HepG2 (cell line): ENCODE measurements around the gene TMEM198. TPM values are rescaled to one million over a fixed set of nuclear protein-coding genes. Genes with fewer than 3 reads are reported as not detected.
A peak's percentile ranks its signal among the peaks of the same experiment; 100 is the strongest.

Experiments used
- DR1 ChIP-seq: sonication (generic); formaldehyde crosslinking; IDR thresholded peaks from 2 replicates; pipeline ENCODE4 v1.8.0; 2021; ENCODE audit warnings: mild to moderate bottlenecking, missing genetic modification reagents, inconsistent platforms
- FOXK2 ChIP-seq: fragments of 450-650 bp; IDR thresholded peaks from 2 replicates; pipeline ENCODE4 v1.6.1; 2016
- IKZF4 ChIP-seq: sonication (generic); formaldehyde crosslinking; IDR thresholded peaks from 2 replicates; pipeline ENCODE4 v1.5.1; 2020; ENCODE audit warnings: borderline replicate concordance, mild to moderate bottlenecking, low read depth, missing genetic modification reagents; ENCODE audit errors: not compliant biosample characterization
- KLF12 ChIP-seq: sonication (generic); formaldehyde crosslinking; IDR thresholded peaks from 2 replicates; pipeline ENCODE4 v1.4.0; 2020; ENCODE audit warnings: missing genetic modification reagents, borderline replicate concordance
- MTA3 ChIP-seq: sonication (generic); formaldehyde crosslinking; IDR thresholded peaks from 2 replicates; pipeline ENCODE4 v1.4.0; 2020; ENCODE audit warnings: missing genetic modification reagents
- SMARCE1 ChIP-seq: fragments of 450-650 bp; IDR thresholded peaks from 2 replicates; pipeline ENCODE4 v1.6.1; 2017; ENCODE audit warnings: borderline replicate concordance
- SNAI1 ChIP-seq: sonication (generic); formaldehyde crosslinking; IDR thresholded peaks from 2 replicates; pipeline ENCODE4 v1.5.0; 2020; ENCODE audit warnings: mild to moderate bottlenecking, missing genetic modification reagents, borderline replicate concordance
- SOX13 ChIP-seq, 3 experiments: fragments of 450-650 bp in 1 of 3; sonication (generic) in 1 of 3; formaldehyde crosslinking in 1 of 3; IDR thresholded peaks in 2 of 3; conservative IDR thresholded peaks in 1 of 3; 2 replicates each; pipeline versions ENCODE4 v1.5.0 to v1.6.1; 2016 to 2020; ENCODE audit warnings: antibody characterized with exemption in 1 of 3, mild to moderate bottlenecking in 1 of 3, missing compliant biosample characterization in 1 of 3, missing genetic modification reagents in 1 of 3, moderate library complexity in 1 of 3
- SP4 ChIP-seq: sonication (generic); formaldehyde crosslinking; IDR thresholded peaks from 2 replicates; pipeline ENCODE4 v1.8.1; 2023; ENCODE audit warnings: mild to moderate bottlenecking, missing genetic modification reagents
- SRSF4 ChIP-seq: fragments of 200-400 bp; formaldehyde crosslinking; IDR thresholded peaks from one replicate; pipeline ENCODE4 v1.6.1; 2018; ENCODE audit warnings: mild to moderate bottlenecking, low read depth, low read length, moderate library complexity; ENCODE audit not compliant: poor library complexity, severe bottlenecking
- TCF7 ChIP-seq: sonication (generic); IDR thresholded peaks from 2 replicates; pipeline ENCODE4 v1.6.1; 2016; ENCODE audit warnings: antibody characterized with exemption, low read depth
- ZFX ChIP-seq: sonication (generic); formaldehyde crosslinking; IDR thresholded peaks from 2 replicates; pipeline ENCODE4 v1.4.0; 2020; ENCODE audit warnings: mild to moderate bottlenecking, low read depth, missing genetic modification reagents, moderate library complexity
- ZMYM2 ChIP-seq: sonication (generic); formaldehyde crosslinking; IDR thresholded peaks from 2 replicates; pipeline ENCODE4 v1.8.0; 2022; ENCODE audit warnings: mild to moderate bottlenecking, missing genetic modification reagents
- ZNF274 ChIP-seq: sonication (generic); formaldehyde crosslinking; IDR thresholded peaks from 2 replicates; pipeline ENCODE4 v1.5.1; 2020; ENCODE audit warnings: mild to moderate bottlenecking, missing genetic modification reagents
- ZNF354B ChIP-seq: sonication (generic); formaldehyde crosslinking; IDR thresholded peaks from 2 replicates; pipeline ENCODE4 v1.8.0; 2022; ENCODE audit warnings: mild to moderate bottlenecking, missing genetic modification reagents
- ZNF557 ChIP-seq: sonication (generic); formaldehyde crosslinking; IDR thresholded peaks from 2 replicates; pipeline ENCODE4 v1.4.0; 2020; ENCODE audit warnings: missing genetic modification reagents
- ZNF678 ChIP-seq: sonication (generic); formaldehyde crosslinking; IDR thresholded peaks from 2 replicates; pipeline ENCODE4 v1.4.0; 2020; ENCODE audit warnings: mild to moderate bottlenecking, missing genetic modification reagents
- ZNF790 ChIP-seq: sonication (generic); formaldehyde crosslinking; IDR thresholded peaks from 2 replicates; pipeline ENCODE4 v1.8.0; 2022; ENCODE audit warnings: missing genetic modification reagents, mild to moderate bottlenecking, borderline replicate concordance
- polyA plus RNA-seq, 8 experiments: library from polyadenylated mRNA; depleted of rRNA in 3 of 8; stranded (reverse) in 7 of 8; unstranded in 1 of 8; fragments of >200 nt; fragmentation: Illumina TruSeq in 4 of 8; extraction: Trizol in 4 of 8; gene quantifications; 2 replicates each; pipeline versions ENCODE4 v1.2.1 to v1.2.3, GENCODE V29; 2011 to 2016; ENCODE audit warnings: low read depth in 4 of 8, missing spikeins in 1 of 8, mixed read lengths in 1 of 8; ENCODE audit not compliant: insufficient read depth in 1 of 8
- total RNA-seq, 5 experiments: library from RNA; depleted of rRNA; stranded (reverse); fragments of >200 nt; fragmentation: Illumina TruSeq; extraction: Trizol; gene quantifications; 2 replicates each; pipeline ENCODE4 v1.2.3, GENCODE V29; 2016; ENCODE audit warnings: low read depth in 1 of 5
- TF ChIP-seq, protein P1 (sequence below): sonication (generic); formaldehyde crosslinking; IDR thresholded peaks from 2 replicates; pipeline ENCODE4 v1.4.0; 2020; ENCODE audit warnings: missing genetic modification reagents
- TF ChIP-seq, protein P2 (sequence below): sonication (generic); formaldehyde crosslinking; IDR thresholded peaks from 2 replicates; pipeline ENCODE4 v1.4.0; 2020; ENCODE audit warnings: missing genetic modification reagents, low read depth, mild to moderate bottlenecking, borderline replicate concordance
- TF ChIP-seq, protein P3 (sequence below): sonication (generic); formaldehyde crosslinking; IDR thresholded peaks from 2 replicates; pipeline ENCODE4 v1.4.0; 2020; ENCODE audit warnings: missing genetic modification reagents, borderline replicate concordance

The TMEM198 gene
- total and polyA plus RNA-seq, 2 of the 13 experiments (the other 11 are each of a cell fraction or from before 2014, with no cell fraction given): 17.3 to 23.5 TPM

DNA sequence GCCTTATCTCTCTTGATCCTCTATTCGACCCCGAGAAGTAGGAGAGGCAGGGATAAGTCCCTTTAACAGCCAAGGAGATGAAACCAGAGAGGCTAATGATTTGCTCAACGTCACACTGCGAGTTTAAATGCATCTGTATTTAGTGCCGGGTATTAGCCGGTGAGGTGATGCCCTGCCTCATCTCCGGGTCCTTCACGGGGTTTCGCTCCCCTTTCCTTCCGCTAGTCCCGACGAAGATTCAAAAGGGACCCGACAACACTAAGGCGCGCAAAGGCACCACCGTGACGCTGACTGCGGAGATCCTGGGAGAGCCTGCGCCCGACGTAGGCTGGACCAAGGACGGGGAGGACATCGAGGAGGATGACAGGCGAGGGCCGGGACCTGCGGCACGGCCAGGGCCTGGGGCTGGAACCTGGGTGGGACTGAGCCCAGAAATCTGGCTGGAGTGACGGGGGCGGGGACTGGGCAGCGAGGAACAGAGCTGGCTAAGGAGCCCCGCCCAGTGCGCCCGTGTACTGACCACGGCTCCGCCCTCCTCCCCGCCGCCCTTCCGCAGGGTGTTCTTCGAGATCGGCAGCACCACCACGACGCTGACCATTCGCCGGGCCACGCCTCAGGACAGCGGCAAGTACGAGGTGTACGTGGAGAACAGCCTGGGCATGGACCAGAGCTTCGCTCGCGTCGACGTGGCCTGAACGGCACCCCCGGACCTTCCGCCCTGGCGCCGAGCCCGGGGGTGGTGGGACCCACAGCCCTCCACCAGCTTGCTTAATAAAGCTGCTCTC is 46.1 kb upstream of the TMEM198 start (continued):
- TF ChIP-seq, protein P1, sequence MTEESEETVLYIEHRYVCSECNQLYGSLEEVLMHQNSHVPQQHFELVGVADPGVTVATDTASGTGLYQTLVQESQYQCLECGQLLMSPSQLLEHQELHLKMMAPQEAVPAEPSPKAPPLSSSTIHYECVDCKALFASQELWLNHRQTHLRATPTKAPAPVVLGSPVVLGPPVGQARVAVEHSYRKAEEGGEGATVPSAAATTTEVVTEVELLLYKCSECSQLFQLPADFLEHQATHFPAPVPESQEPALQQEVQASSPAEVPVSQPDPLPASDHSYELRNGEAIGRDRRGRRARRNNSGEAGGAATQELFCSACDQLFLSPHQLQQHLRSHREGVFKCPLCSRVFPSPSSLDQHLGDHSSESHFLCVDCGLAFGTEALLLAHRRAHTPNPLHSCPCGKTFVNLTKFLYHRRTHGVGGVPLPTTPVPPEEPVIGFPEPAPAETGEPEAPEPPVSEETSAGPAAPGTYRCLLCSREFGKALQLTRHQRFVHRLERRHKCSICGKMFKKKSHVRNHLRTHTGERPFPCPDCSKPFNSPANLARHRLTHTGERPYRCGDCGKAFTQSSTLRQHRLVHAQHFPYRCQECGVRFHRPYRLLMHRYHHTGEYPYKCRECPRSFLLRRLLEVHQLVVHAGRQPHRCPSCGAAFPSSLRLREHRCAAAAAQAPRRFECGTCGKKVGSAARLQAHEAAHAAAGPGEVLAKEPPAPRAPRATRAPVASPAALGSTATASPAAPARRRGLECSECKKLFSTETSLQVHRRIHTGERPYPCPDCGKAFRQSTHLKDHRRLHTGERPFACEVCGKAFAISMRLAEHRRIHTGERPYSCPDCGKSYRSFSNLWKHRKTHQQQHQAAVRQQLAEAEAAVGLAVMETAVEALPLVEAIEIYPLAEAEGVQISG (CRISPR knock-in tag): no peak
- TF ChIP-seq ZNF274 (CRISPR knock-in tag) (no peak), SNAI1 (CRISPR knock-in tag) (no peak), KLF12 (CRISPR knock-in tag) (no peak), IKZF4 (CRISPR knock-in tag) (peak; percentile 67), TCF7 (no peak), DR1 (CRISPR knock-in tag) (no peak), MTA3 (CRISPR knock-in tag) (no peak), ZMYM2 (peak; percentile 95), SMARCE1 (no peak), ZNF790 (CRISPR knock-in tag) (no peak; the same call in 1 of the 2 replicates), SP4 (CRISPR knock-in tag) (no peak; the same call in 1 of the 2 replicates), ZNF557 (CRISPR knock-in tag) (no peak), ZNF678 (CRISPR knock-in tag) (no peak), ZFX (no peak), FOXK2 (no peak), ZNF354B (CRISPR knock-in tag) (no peak), SRSF4 (no peak), SOX13 (IDR thresholded peaks at IDR 0.05) (no peak), SOX13 (CRISPR knock-in tag; conservative IDR thresholded peaks at IDR 0.05 in 1 of 2, IDR thresholded peaks at IDR 0.05 in 1 of 2) (peak in 1 of 2 experiments; percentile 19; a peak in 1 of 4 replicates)
- TF ChIP-seq, protein P2, sequence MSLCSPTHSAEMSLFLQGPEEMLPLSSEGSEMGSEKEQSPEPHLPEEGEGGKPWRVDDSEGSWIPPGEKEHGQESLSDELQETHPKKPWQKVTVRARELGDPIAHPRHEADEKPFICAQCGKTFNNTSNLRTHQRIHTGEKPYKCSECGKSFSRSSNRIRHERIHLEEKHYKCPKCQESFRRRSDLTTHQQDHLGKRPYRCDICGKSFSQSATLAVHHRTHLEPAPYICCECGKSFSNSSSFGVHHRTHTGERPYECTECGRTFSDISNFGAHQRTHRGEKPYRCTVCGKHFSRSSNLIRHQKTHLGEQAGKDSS (CRISPR knock-in tag): peak; percentile 48; the same call in 1 of the 2 replicates
- TF ChIP-seq, protein P3, sequence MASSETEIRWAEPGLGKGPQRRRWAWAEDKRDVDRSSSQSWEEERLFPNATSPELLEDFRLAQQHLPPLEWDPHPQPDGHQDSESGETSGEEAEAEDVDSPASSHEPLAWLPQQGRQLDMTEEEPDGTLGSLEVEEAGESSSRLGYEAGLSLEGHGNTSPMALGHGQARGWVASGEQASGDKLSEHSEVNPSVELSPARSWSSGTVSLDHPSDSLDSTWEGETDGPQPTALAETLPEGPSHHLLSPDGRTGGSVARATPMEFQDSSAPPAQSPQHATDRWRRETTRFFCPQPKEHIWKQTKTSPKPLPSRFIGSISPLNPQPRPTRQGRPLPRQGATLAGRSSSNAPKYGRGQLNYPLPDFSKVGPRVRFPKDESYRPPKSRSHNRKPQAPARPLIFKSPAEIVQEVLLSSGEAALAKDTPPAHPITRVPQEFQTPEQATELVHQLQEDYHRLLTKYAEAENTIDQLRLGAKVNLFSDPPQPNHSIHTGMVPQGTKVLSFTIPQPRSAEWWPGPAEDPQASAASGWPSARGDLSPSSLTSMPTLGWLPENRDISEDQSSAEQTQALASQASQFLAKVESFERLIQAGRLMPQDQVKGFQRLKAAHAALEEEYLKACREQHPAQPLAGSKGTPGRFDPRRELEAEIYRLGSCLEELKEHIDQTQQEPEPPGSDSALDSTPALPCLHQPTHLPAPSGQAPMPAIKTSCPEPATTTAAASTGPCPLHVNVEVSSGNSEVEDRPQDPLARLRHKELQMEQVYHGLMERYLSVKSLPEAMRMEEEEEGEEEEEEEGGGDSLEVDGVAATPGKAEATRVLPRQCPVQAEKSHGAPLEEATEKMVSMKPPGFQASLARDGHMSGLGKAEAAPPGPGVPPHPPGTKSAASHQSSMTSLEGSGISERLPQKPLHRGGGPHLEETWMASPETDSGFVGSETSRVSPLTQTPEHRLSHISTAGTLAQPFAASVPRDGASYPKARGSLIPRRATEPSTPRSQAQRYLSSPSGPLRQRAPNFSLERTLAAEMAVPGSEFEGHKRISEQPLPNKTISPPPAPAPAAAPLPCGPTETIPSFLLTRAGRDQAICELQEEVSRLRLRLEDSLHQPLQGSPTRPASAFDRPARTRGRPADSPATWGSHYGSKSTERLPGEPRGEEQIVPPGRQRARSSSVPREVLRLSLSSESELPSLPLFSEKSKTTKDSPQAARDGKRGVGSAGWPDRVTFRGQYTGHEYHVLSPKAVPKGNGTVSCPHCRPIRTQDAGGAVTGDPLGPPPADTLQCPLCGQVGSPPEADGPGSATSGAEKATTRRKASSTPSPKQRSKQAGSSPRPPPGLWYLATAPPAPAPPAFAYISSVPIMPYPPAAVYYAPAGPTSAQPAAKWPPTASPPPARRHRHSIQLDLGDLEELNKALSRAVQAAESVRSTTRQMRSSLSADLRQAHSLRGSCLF (CRISPR knock-in tag): no peak
